GM12878 (cell line): ENCODE data around the gene CYBB. TPM values are rescaled to one million over a fixed set of nuclear protein-coding genes. Genes with fewer than 3 reads are reported as not detected.

ENCODE experiments used
- ATF2 ChIP-seq: IDR thresholded peaks from 2 replicates; pipeline ENCODE4 v1.6.1; 2012; ENCODE audit warnings: low read length, inconsistent platforms
- ATF7 ChIP-seq: fragments of 450-650 bp; IDR thresholded peaks from 2 replicates; pipeline ENCODE4 v1.6.1; 2016; ENCODE audit warnings: low read depth, mild to moderate bottlenecking
- BMI1 ChIP-seq: fragments of 450-650 bp; IDR thresholded peaks from 2 replicates; pipeline ENCODE4 v1.6.1; 2016; ENCODE audit warnings: mild to moderate bottlenecking, moderate library complexity, borderline replicate concordance
- CEBPZ ChIP-seq: fragments of 150-350 bp; IDR thresholded peaks from 2 replicates; pipeline ENCODE4 v1.6.1; 2016; ENCODE audit warnings: low read depth, low read length
- CTCF ChIP-seq, 3 experiments: IDR thresholded peaks in 2 of 3; conservative IDR thresholded peaks in 1 of 3; 2 replicates each; pipeline ENCODE4 v1.5.1; 2011; ENCODE audit warnings: low read depth in 3 of 3, low read length in 3 of 3, mild to moderate bottlenecking in 3 of 3, control low read depth in 2 of 3, moderate library complexity in 2 of 3, inconsistent platforms in 1 of 3, mixed read lengths in 1 of 3; ENCODE audit not compliant: control insufficient read depth in 2 of 3, insufficient read depth in 1 of 3; ENCODE audit errors: extremely low read depth in 1 of 3
- EZH2 ChIP-seq: IDR thresholded peaks from 2 replicates; pipeline ENCODE4 v1.6.1; 2012; ENCODE audit warnings: low read depth, mild to moderate bottlenecking, control low read depth, inconsistent platforms, low read length, borderline replicate concordance; ENCODE audit not compliant: control insufficient read depth
- IRF4 ChIP-seq: IDR thresholded peaks from 2 replicates; pipeline ENCODE4 v1.6.1; 2011; ENCODE audit warnings: low read depth, low read length
- PAX5 ChIP-seq: IDR thresholded peaks from 2 replicates; pipeline ENCODE4 v1.6.1; 2011; ENCODE audit warnings: low read depth, low read length, borderline replicate concordance
- PBX3 ChIP-seq: IDR thresholded peaks from 2 replicates; pipeline ENCODE4 v1.6.1; 2011; ENCODE audit warnings: mild to moderate bottlenecking, low read depth, low read length, moderate library complexity; ENCODE audit not compliant: insufficient replicate concordance
- RB1 ChIP-seq: fragments of 450-650 bp; formaldehyde crosslinking; IDR thresholded peaks from 2 replicates; pipeline ENCODE4 v1.6.1; 2017; ENCODE audit warnings: mild to moderate bottlenecking, borderline replicate concordance
- SP1 ChIP-seq: IDR thresholded peaks from one replicate; pipeline ENCODE4 v1.6.1; 2011; ENCODE audit warnings: low read depth, low read length
- TCF7 ChIP-seq: IDR thresholded peaks from 2 replicates; pipeline ENCODE4 v1.6.1; 2014; ENCODE audit warnings: antibody characterized with exemption, borderline replicate concordance
- ZBED1 ChIP-seq: IDR thresholded peaks from 2 replicates; pipeline ENCODE4 v1.6.1; 2016; ENCODE audit warnings: borderline replicate concordance
- ZNF217 ChIP-seq: fragments of 450-650 bp; IDR thresholded peaks from 2 replicates; pipeline ENCODE4 v1.6.1; 2017; ENCODE audit warnings: antibody characterized with exemption, mild to moderate bottlenecking
- ZNF687 ChIP-seq: fragments of 450-650 bp; IDR thresholded peaks from 2 replicates; pipeline ENCODE4 v1.6.1; 2017; ENCODE audit warnings: mild to moderate bottlenecking, moderate library complexity
- polyA plus RNA-seq, 11 experiments: library from polyadenylated mRNA; depleted of rRNA in 4 of 11; unstranded in 6 of 11; stranded (reverse) in 5 of 11; fragments of >200 nt; fragmentation: Nextera tagmentation in 4 of 11; fragmentation: Illumina TruSeq in 1 of 11; extraction: Ambion mirVana in 4 of 11; extraction: Trizol in 1 of 11; gene quantifications; 1 replicate in 1 of 11; 2 replicates in 10 of 11; pipeline versions ENCODE4 v1.2.1 to v1.2.3, GENCODE V29; 2011 to 2016; ENCODE audit warnings: inconsistent platforms in 2 of 11, missing spikeins in 2 of 11, low read depth in 1 of 11
- total RNA-seq, 4 experiments: library from RNA; depleted of rRNA in 3 of 4; stranded (reverse); fragments of >200 nt in 3 of 4; fragmentation: Illumina TruSeq in 1 of 4; extraction: Trizol in 1 of 4; gene quantifications; 2 replicates each; pipeline versions ENCODE4 v1.2.1 to v1.2.3, GENCODE V29; 2013 to 2021

CYBB gene
- total and polyA plus RNA-seq, 10 of the 15 experiments (the other 5 are each of a cell fraction or from before 2014, with no cell fraction given): 6.2 to 73.9 (median 24.8) TPM

GRCh38 chrX:37847733-37848197 lies 67.9 kb downstream of the CYBB start (continued):
- TF ChIP-seq CEBPZ (no peak), CTCF (IDR thresholded peaks at IDR 0.05 in 2 of 3, conservative IDR thresholded peaks at IDR 0.05 in 1 of 3; ENCODE audit: control insufficient read depth in 2 of 3, extremely low read depth in 1 of 3, insufficient read depth in 1 of 3, low read depth in 3 of 3, low read length in 3 of 3) (no peak), ATF2 (no peak), RB1 (no peak), ZNF687 (0 out of 2 replicates have a peak, but pooled peaks have one; percentile 57), ATF7 (no peak), EZH2 (no peak), TCF7 (no peak), ZBED1 (no peak), ZNF217 (no peak), SP1 (no peak), IRF4 (no peak), BMI1 (no peak), PAX5 (no peak), PBX3 (no peak)
